ENCODE data around the gene TBC1D3. TPM values are rescaled to one million over a fixed set of nuclear protein-coding genes. Genes with fewer than 3 reads are reported as not detected.
"Not testable (repeated sequence)": the region's sequence is repeated elsewhere in the genome, so short reads cannot be mapped to it uniquely, and the experiment has no call there.

TBC1D3 gene
- total RNA-seq (2012; rRNA removed) = not detected in 2 replicates

DNA sequence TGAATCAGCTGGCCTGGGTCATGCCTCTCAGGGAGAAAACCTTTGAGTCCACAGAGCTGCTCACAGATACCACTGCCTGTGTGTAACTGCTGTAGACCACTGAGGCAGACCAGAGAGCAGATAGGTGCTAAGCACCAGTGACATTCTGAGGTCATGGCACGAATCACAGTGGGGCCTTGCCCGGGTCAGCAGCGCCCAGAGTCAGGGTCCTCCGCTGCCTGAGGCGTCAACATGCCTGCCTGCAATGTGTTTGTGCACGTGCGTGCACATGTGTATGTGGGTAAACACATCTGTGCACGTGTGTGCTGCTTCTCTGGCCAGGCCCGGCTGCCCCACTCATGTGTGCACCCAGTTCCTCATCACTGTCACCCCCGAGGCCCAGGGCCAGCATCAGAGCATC, at the start of gene TBC1D3:
Gene TBC1D3, minus strand, starts transcription at position 101 of the 400 bp plus-strand sequence. CDS start 1,526 bp downstream, outside the sequence.
- not testable (repeated sequence) for H3K4me2 ChIP-seq (ENCODE audit: low read length); H3K4me3 ChIP-seq (ENCODE audit: low read length); H3K9me3 ChIP-seq (replicated peaks; ENCODE audit: low read length); H3K27me3 ChIP-seq (ENCODE audit: control insufficient read depth, insufficient read depth, low read length); H3K4me1 ChIP-seq (ENCODE audit: control insufficient read depth, insufficient read depth, low read length); H3K36me3 ChIP-seq (ENCODE audit: insufficient read depth, low read length); H3K9ac ChIP-seq (ENCODE audit: low read depth, low read length)

DNA sequence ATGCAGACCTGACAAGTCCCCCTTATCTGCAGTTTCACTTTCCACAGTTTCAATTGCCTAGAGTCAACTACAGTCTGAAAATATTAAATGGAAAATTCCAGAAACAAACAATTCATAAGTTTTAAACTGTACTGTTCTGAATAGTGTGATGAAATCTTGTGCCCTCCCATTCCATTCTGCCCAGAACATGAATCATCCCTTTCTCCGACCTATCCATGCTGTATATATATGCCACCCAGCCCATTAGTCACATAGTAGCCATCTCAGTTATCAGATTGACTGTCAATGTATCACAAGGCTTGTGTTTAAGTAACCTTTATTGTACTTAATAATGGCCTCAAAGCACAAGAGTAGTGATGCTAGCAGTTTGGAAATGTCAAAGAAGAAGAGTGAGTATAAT, 40.4 kb upstream of the TBC1D3 start:
- H3K4me1 ChIP-seq (ENCODE audit: control insufficient read depth, insufficient read depth, low read length); H3K27me3 ChIP-seq (ENCODE audit: control insufficient read depth, insufficient read depth, low read length); H3K9ac ChIP-seq (ENCODE audit: low read depth, low read length); H3K9me3 ChIP-seq (replicated peaks; ENCODE audit: low read length); H3K4me2 ChIP-seq (ENCODE audit: low read length); H3K36me3 ChIP-seq (ENCODE audit: insufficient read depth, low read length); H3K4me3 ChIP-seq (ENCODE audit: low read length): not testable (repeated sequence)

DNA sequence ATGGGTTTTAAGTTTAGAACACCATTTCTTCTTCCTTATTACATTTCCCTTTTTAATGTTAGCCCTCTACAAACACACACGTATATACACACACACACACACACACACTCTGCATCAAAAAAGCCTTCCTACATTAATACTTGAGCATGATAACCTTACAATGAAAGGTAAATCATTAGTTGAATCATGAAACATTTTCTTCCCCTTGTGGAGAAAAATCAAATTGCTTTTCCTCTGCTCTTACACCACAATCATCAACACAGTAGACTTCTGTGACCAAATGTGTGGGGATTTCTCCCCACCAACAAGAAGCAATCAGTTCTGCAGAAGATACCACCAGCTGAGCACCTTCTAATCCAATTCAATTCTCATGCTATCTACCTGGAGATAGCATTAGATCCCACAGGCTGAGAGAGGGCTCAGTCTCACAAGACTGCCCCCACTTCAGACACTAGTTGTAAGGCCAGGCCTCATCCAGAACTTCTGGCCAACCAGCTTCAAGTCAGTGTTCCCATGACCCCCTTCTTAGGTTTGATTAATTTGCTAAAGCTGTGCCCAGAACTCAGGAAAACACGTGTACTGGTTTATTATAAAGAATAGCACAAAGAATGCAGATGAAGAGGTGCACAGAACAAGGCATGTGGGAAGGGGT, 33.6 kb upstream of the TBC1D3 start:
- H3K4me3 ChIP-seq (ENCODE audit: low read length); H3K27me3 ChIP-seq (ENCODE audit: control insufficient read depth, insufficient read depth, low read length); H3K4me1 ChIP-seq (ENCODE audit: control insufficient read depth, insufficient read depth, low read length); H3K36me3 ChIP-seq (ENCODE audit: insufficient read depth, low read length); H3K9me3 ChIP-seq (replicated peaks; ENCODE audit: low read length); H3K4me2 ChIP-seq (ENCODE audit: low read length); H3K9ac ChIP-seq (ENCODE audit: low read depth, low read length): not testable (repeated sequence)

DNA sequence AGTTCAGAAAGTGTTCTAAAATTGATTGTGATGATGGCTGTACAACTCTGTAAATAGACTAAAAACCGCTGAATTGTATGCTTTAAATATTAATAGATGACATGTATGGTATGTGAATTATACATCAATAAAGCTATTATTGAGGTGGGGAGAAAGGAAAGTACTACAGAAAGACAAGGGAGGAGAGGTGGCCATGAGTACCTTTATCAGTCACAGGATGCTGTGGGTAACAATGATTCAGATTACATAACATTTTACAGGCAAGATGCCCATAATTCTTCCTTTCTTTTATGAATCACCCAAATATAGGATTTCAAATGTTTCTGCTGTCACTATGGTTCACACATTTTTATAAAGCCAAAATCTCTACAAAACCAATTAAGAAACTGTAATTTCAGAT, 28.5 kb upstream of the TBC1D3 start:
- not testable (repeated sequence) for H3K4me2 ChIP-seq (ENCODE audit: low read length)

DNA sequence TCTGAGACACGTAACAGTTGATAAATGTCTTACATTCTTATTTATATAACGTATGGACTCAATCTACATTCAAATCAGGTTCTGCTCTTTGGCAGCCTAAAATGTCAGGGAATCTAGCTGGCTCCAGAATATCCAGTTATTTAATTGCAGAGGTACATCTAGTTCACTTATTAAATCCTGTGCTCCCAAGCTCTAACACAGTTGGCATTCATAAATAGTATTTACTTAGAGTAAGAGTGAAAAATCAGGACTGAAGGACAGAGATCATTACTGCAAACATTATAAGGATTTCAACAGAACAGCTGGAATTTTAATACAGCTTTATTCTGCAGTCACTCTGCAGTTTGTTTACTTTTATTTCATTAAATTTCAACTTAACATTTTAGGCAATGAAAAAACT, 7.9 kb upstream of the TBC1D3 start:
- not testable (repeated sequence) for H3K9ac ChIP-seq (ENCODE audit: low read depth, low read length); H3K4me2 ChIP-seq (ENCODE audit: low read length); H3K27me3 ChIP-seq (ENCODE audit: control insufficient read depth, insufficient read depth, low read length); H3K9me3 ChIP-seq (replicated peaks; ENCODE audit: low read length); H3K4me3 ChIP-seq (ENCODE audit: low read length); H3K36me3 ChIP-seq (ENCODE audit: insufficient read depth, low read length); H3K4me1 ChIP-seq (ENCODE audit: control insufficient read depth, insufficient read depth, low read length)

More for the DNA sequence above, 28.5 kb upstream of the TBC1D3 start:
- not testable (repeated sequence) for H3K9ac ChIP-seq (ENCODE audit: low read depth, low read length); H3K4me1 ChIP-seq (ENCODE audit: control insufficient read depth, insufficient read depth, low read length); H3K36me3 ChIP-seq (ENCODE audit: insufficient read depth, low read length); H3K27me3 ChIP-seq (ENCODE audit: control insufficient read depth, insufficient read depth, low read length); H3K9me3 ChIP-seq (replicated peaks; ENCODE audit: low read length); H3K4me3 ChIP-seq (ENCODE audit: low read length)

DNA sequence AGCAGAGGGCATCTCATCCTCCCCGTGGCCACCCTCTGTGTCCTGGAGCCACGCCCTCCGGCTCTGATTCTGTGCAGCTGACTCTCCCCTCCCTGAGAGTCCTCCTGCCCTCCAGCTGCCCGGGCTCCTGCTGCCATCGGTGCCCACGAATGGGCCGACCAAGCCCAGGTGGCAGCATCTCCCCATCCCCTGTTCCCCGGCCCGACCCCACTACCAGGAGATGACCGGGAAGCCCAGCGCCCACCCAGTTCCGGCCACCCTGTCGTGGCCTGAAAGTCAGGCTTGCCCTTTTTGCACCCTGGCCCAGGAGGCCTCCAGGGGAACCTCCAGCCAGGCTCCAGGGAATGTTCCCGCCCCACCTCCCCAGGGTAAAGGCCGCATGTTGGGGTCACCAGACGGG, 57.5 kb downstream of the TBC1D3 start:
- not testable (repeated sequence) for H3K9ac ChIP-seq (ENCODE audit: low read depth, low read length); H3K36me3 ChIP-seq (ENCODE audit: insufficient read depth, low read length); H3K9me3 ChIP-seq (replicated peaks; ENCODE audit: low read length); H3K4me3 ChIP-seq (ENCODE audit: low read length); H3K27me3 ChIP-seq (ENCODE audit: control insufficient read depth, insufficient read depth, low read length); H3K4me2 ChIP-seq (ENCODE audit: low read length); H3K4me1 ChIP-seq (ENCODE audit: control insufficient read depth, insufficient read depth, low read length)

Small RNAs within 50 kb of the gene (small RNA-seq; reads per million reads assigned to genes)
- gene RF00019 = not detected
- not detected for gene RNA5SP526

Measured in skeletal muscle satellite cell (primary cell).